Gastroesophageal sphincter (tissue), 4 donors: ENCODE results near the gene TIMM8A. TPM values are rescaled to one million over a fixed set of nuclear protein-coding genes. Genes with fewer than 3 reads are reported as not detected.
A peak's percentile ranks its signal among the peaks of the same experiment; 100 is the strongest.
"Not testable (repeated sequence)": the region's sequence is repeated elsewhere in the genome, so short reads cannot be mapped to it uniquely, and the experiment has no call there.

ENCODE experiments used
- ATAC-seq: fragments of 150-250 bp; one replicate; pipeline ENCODE4 v1.9.1; 2016; ENCODE audit warnings: mild to moderate bottlenecking, moderate library complexity
- H3K27ac ChIP-seq, 4 donors: fragments of 200-600 bp; sonication (generic) in 3 of 4; 1 replicate in 3 of 4; 2 replicates in 1 of 4; pipeline ENCODE4 v1.5.1; 2016 to 2019
- H3K27me3 ChIP-seq: fragments of 200-600 bp; sonication (generic); one replicate; pipeline ENCODE4 v1.5.1; 2019
- H3K36me3 ChIP-seq, 2 donors: fragments of 200-600 bp; sonication (generic); one replicate each; pipeline ENCODE4 v1.5.1; 2019; ENCODE audit warnings: control low read depth in 1 of 2
- H3K4me1 ChIP-seq, 3 donors: fragments of 200-600 bp; sonication (generic); 1 replicate in 2 of 3; 2 replicates in 1 of 3; pipeline ENCODE4 v1.5.1; 2016 to 2019; ENCODE audit warnings: control low read depth in 2 of 3
- H3K4me3 ChIP-seq, 2 donors: fragments of 200-600 bp; sonication (generic); one replicate each; pipeline ENCODE4 v1.5.1; 2019; ENCODE audit warnings: mild to moderate bottlenecking in 1 of 2, moderate library complexity in 1 of 2
- H3K9me3 ChIP-seq, 3 donors: fragments of 200-600 bp; sonication (generic); one replicate each; pipeline ENCODE4 v1.5.1; 2017 to 2019; ENCODE audit warnings: control low read depth in 2 of 3
- CTCF ChIP-seq, 4 experiments: fragments of 200-600 bp in 2 of 4; fragments of 450-650 bp in 2 of 4; sonication (generic) in 1 of 4; IDR thresholded peaks; one replicate each; pipeline ENCODE4 v1.5.1; 2017 to 2019; ENCODE audit warnings: antibody characterized with exemption in 4 of 4, mild to moderate bottlenecking in 2 of 4, moderate library complexity in 2 of 4
- EP300 ChIP-seq: sonication (generic); formaldehyde crosslinking; IDR thresholded peaks from one replicate; pipeline ENCODE4 v1.6.1; 2017; ENCODE audit warnings: antibody characterized with exemption, mild to moderate bottlenecking
- POLR2A ChIP-seq, 2 donors: fragments of 450-650 bp; IDR thresholded peaks; one replicate each; pipeline ENCODE4 v1.6.1; 2017; ENCODE audit warnings: antibody characterized with exemption in 2 of 2, mild to moderate bottlenecking in 2 of 2, moderate library complexity in 1 of 2
- POLR2AphosphoS5 ChIP-seq: sonication (generic); formaldehyde crosslinking; IDR thresholded peaks from one replicate; pipeline ENCODE4 v1.6.1; 2017; ENCODE audit warnings: antibody characterized with exemption
- WGBS, 2 donors: methylation state at CpG; one replicate each; pipeline ENCODE4 v1.1.5; 2018; ENCODE audit warnings: low coverage in 1 of 2; 5-methylcytosine and 5-hydroxymethylcytosine counted together
- small RNA-seq, 4 donors: library from RNA; depleted of rRNA; stranded (forward); fragments of <200 nt; gene quantifications; one replicate each; pipeline ENCODE3, GENCODE V24; 2016
- total RNA-seq, 4 donors: library from RNA; depleted of rRNA; stranded (reverse); fragments of >200 nt; gene quantifications; one replicate each; pipeline ENCODE4 v1.1.0, GENCODE V29; 2016

TIMM8A gene
- total RNA-seq, 4 donors from 2014 or later = 1.5 to 7.1 (median 5.3) TPM

- 0 to 35% methylated on average over 4 to 6 of the region's 14 CpGs for WGBS, 2 donors
- Histone ChIP-seq H3K9me3 (no peaks in the 10 kb centered on the region), H3K36me3 (peaks cover 0 to 23% of the 10 kb centered on the region in 2 donors), H3K4me3 (peak overlapping the region; percentile 69 to 82), H3K4me1 (peaks cover 0 to 18% (median 3%) of the 10 kb centered on the region in 3 donors), H3K27me3 (no peaks in the 10 kb centered on the region), H3K27ac (peak overlapping the region in 3 of 4 donors; percentile 86 to 88 (median 87))
- ATAC-seq = no peak
- TF ChIP-seq POLR2A (IDR thresholded peaks at IDR 0.05) (no peak), POLR2AphosphoS5 (no peak), CTCF (IDR thresholded peaks at IDR 0.05) (no peak), EP300 (no peak)
Measured at GRCh38 chrX:101347859-101348451, 587 bp downstream of the TIMM8A start.

- no peak for ATAC-seq
- Histone ChIP-seq H3K4me3 (no peak overlapping the region), H3K36me3 (no peaks in the 10 kb centered on the region), H3K27me3 (no peaks in the 10 kb centered on the region), H3K4me1 (no peaks in the 10 kb centered on the region), H3K27ac (no peak overlapping the region), H3K9me3 (no peaks in the 10 kb centered on the region)
- 77 to 84% methylated on average over 3 to 4 of the region's 4 CpGs for WGBS, 2 donors
- no peak for TF ChIP-seq CTCF (IDR thresholded peaks at IDR 0.05)
- no peak for TF ChIP-seq POLR2A (IDR thresholded peaks at IDR 0.05)
- no peak for TF ChIP-seq POLR2AphosphoS5
- TF ChIP-seq EP300 = no peak
Measured at GRCh38 chrX:101337776-101338271, 10.7 kb downstream of the TIMM8A start.

GRCh38 chrX:101334310-101334709 lies 14.2 kb downstream of the TIMM8A start:
- WGBS, 2 donors = 58 to 77% methylated on average over 5 to 7 of the region's 7 CpGs

DNA sequence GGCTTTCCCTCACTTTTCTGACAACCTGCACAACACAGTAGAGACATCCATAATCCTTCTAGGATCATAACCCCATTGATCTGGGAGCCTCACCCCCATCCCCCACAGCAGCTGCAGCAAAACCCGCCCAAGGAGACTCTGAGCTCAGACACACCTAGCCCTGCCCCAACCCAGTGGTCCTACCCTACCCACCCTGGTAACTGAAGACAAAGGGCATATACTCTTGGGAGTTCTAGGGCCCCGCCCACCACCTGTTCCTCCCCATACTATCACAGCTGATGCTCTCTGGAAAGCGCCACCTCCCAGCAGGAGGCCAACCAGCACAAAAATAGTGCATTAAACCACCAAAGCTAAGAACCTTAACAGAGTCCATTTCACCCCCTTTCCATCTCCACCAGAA lies 21.9 kb downstream of the TIMM8A start:
- ATAC-seq, H3K27ac ChIP-seq, H3K36me3 ChIP-seq, H3K27me3 ChIP-seq, H3K4me3 ChIP-seq, H3K9me3 ChIP-seq, H3K4me1 ChIP-seq: not testable (repeated sequence)
- WGBS, 2 donors = no CpG with 5 or more reads among the region's 3 CpGs

More at GRCh38 chrX:101334310-101334709, 14.2 kb downstream of the TIMM8A start:
- not testable (repeated sequence) for H3K27ac ChIP-seq, H3K27me3 ChIP-seq, H3K4me1 ChIP-seq, H3K9me3 ChIP-seq, ATAC-seq, H3K36me3 ChIP-seq, H3K4me3 ChIP-seq

GRCh38 chrX:101303790-101304189 lies 44.8 kb downstream of the TIMM8A start:
- no peak for TF ChIP-seq POLR2AphosphoS5
- no peak for TF ChIP-seq POLR2A (IDR thresholded peaks at IDR 0.05)
- TF ChIP-seq EP300 = no peak
- H3K27ac ChIP-seq = no peak overlapping the region

More at GRCh38 chrX:101303790-101304189, 44.8 kb downstream of the TIMM8A start:
- no peaks in the 10 kb centered on the region for H3K36me3 ChIP-seq
- 100% methylated on average over 1 of the region's 1 CpG for WGBS, 2 donors
- H3K4me3 ChIP-seq = no peak overlapping the region
- no peaks in the 10 kb centered on the region for H3K4me1 ChIP-seq
- no peaks in the 10 kb centered on the region for H3K27me3 ChIP-seq
- no peak for ATAC-seq
- no peaks in the 10 kb centered on the region for H3K9me3 ChIP-seq

Small RNA genes lying within 50 kb of the gene (small RNA-seq; reads per million reads assigned to genes)
- gene RNU6-934P = 0 reads per million in 4 donors

Other genes with a start within 250 kb of the TIMM8A start
- under 1 TPM; 0.20 to 0.54 (median 0.31) TPM for gene DRP2, start 129.0 kb downstream of the TIMM8A start, total RNA-seq
- under 1 TPM in 1 of 4 donors, not detected in 3; 0.27 TPM for gene TAF7L, start 57.4 kb downstream of the TIMM8A start, total RNA-seq
- gene BTK, start 37.4 kb upstream of the TIMM8A start, total RNA-seq = 10 to 100 TPM in 1 of 4 donors, 1 to 10 TPM in 3; 2.2 to 14.8 (median 4.5) TPM
- 1,000 to 10,000 TPM in 3 of 4 donors, 100 to 1,000 TPM in 1; 629 to 1,573 (median 1,208) TPM for gene RPL36A, start 42.3 kb upstream of the TIMM8A start, total RNA-seq
- 10 to 100 TPM in 3 of 4 donors, 1 to 10 TPM in 1; 9.2 to 22.0 (median 16.1) TPM for gene GLA, start 59.2 kb upstream of the TIMM8A start, total RNA-seq
- 10 to 100 TPM; 38.8 to 66.6 (median 62.1) TPM for gene HNRNPH2, start 59.5 kb upstream of the TIMM8A start, total RNA-seq
- gene ARMCX4, start 136.7 kb upstream of the TIMM8A start, total RNA-seq = 10 to 100 TPM in 1 of 4 donors, 1 to 10 TPM in 3; 1.8 to 21.9 (median 8.1) TPM
- 10 to 100 TPM; 25.6 to 49.2 (median 34.5) TPM for gene ARMCX1, start 201.8 kb upstream of the TIMM8A start, total RNA-seq